ENCODE measurements around the gene SNX10.

SNX10 gene

GRCh38 chr7:26368542-26368941 lies 76.9 kb downstream of the SNX10 start:
- Mint-ChIP-seq H3K4me3 (no peak overlapping the region), H3K36me3 (ENCODE audit: low read depth) (peaks cover 17% of the 10 kb centered on the region), H3K4me1 (peaks cover 61% of the 10 kb centered on the region), H3K27ac (no peak overlapping the region), H3K27me3 (ENCODE audit: low read depth, poor library complexity) (no peaks in the 10 kb centered on the region), H3K9me3 (no peaks in the 10 kb centered on the region)
- no peak for DNase-seq
- TF ChIP-seq CTCF (IDR thresholded peaks at IDR 0.05), result no peak

GRCh38 chr7:26369593-26369992 lies 77.9 kb downstream of the SNX10 start:
- Mint-ChIP-seq H3K27me3 (ENCODE audit: low read depth, poor library complexity) (no peaks in the 10 kb centered on the region), H3K4me1 (peaks cover 72% of the 10 kb centered on the region), H3K4me3 (no peak overlapping the region), H3K27ac (no peak overlapping the region), H3K9me3 (no peaks in the 10 kb centered on the region), H3K36me3 (ENCODE audit: low read depth) (peaks cover 17% of the 10 kb centered on the region)
- DNase-seq, result peak; percentile 36
- peak; percentile 71 for TF ChIP-seq CTCF (IDR thresholded peaks at IDR 0.05)

- peaks cover 17% of the 10 kb centered on the region for H3K36me3 Mint-ChIP-seq (ENCODE audit: low read depth)
- H3K27ac Mint-ChIP-seq, result peak overlapping the region; percentile 90
- peak overlapping the region; percentile 66 for H3K4me3 Mint-ChIP-seq
- H3K27me3 Mint-ChIP-seq (ENCODE audit: low read depth, poor library complexity), result no peaks in the 10 kb centered on the region
- peaks cover 70% of the 10 kb centered on the region for H3K4me1 Mint-ChIP-seq
- TF ChIP-seq CTCF (IDR thresholded peaks at IDR 0.05), result no peak
- H3K9me3 Mint-ChIP-seq, result no peaks in the 10 kb centered on the region
- DNase-seq, result no peak
These were observed 78.3 kb downstream of the SNX10 start for GRCh38 chr7:26370011-26370410.

- Mint-ChIP-seq H3K27me3 (ENCODE audit: low read depth, poor library complexity) (no peaks in the 10 kb centered on the region), H3K9me3 (no peaks in the 10 kb centered on the region), H3K4me3 (peak overlapping the region; percentile 91), H3K27ac (peak overlapping the region; percentile 8), H3K36me3 (ENCODE audit: low read depth) (peaks cover 17% of the 10 kb centered on the region), H3K4me1 (peaks cover 51% of the 10 kb centered on the region)
- DNase-seq, result no peak
- TF ChIP-seq CTCF (IDR thresholded peaks at IDR 0.05), result no peak
These were observed 80.6 kb downstream of the SNX10 start for GRCh38 chr7:26372249-26372648.

- no peaks in the 10 kb centered on the region for H3K9me3 Mint-ChIP-seq
- H3K4me1 Mint-ChIP-seq, result peaks cover 51% of the 10 kb centered on the region
- H3K27me3 Mint-ChIP-seq (ENCODE audit: low read depth, poor library complexity), result no peaks in the 10 kb centered on the region
- no peak overlapping the region for H3K27ac Mint-ChIP-seq
- peaks cover 17% of the 10 kb centered on the region for H3K36me3 Mint-ChIP-seq (ENCODE audit: low read depth)
- DNase-seq, result no peak
- peak overlapping the region; percentile 91 for H3K4me3 Mint-ChIP-seq
- no peak for TF ChIP-seq CTCF (IDR thresholded peaks at IDR 0.05)
These were observed 81.0 kb downstream of the SNX10 start for GRCh38 chr7:26372704-26373103.

GRCh38 chr7:26374647-26375373 lies 83.1 kb downstream of the SNX10 start:
- peaks cover 59% of the 10 kb centered on the region for H3K4me1 Mint-ChIP-seq
- peaks cover 17% of the 10 kb centered on the region for H3K36me3 Mint-ChIP-seq (ENCODE audit: low read depth)
- peak overlapping the region; percentile 91 for H3K4me3 Mint-ChIP-seq
- TF ChIP-seq CTCF (IDR thresholded peaks at IDR 0.05), result no peak
- H3K27ac Mint-ChIP-seq, result no peak overlapping the region
- no peaks in the 10 kb centered on the region for H3K27me3 Mint-ChIP-seq (ENCODE audit: low read depth, poor library complexity)
- DNase-seq, result no peak
- H3K9me3 Mint-ChIP-seq, result no peaks in the 10 kb centered on the region

All from nephron progenitor cell (in vitro differentiated cells).